Measurements from ENCODE around the gene SCRG1.
A peak's percentile ranks its signal among the peaks of the same experiment; 100 is the strongest.

SCRG1 gene

GRCh38 chr4:173367285-173367684, 31.6 kb downstream of the SCRG1 start:
- intact Hi-C loops (cut with DNase I): no loop called here
- no peak for DNase-seq

GRCh38 chr4:173365359-173365996, 33.4 kb downstream of the SCRG1 start:
- intact Hi-C loops (cut with DNase I): no loop called here
- DNase-seq: no peak

GRCh38 chr4:173362666-173363065, 36.2 kb downstream of the SCRG1 start:
- no peak for DNase-seq
- intact Hi-C loops (cut with DNase I): no loop called here

GRCh38 chr4:173360587-173361221, 38.2 kb downstream of the SCRG1 start:
- no peak for DNase-seq
- intact Hi-C loops (cut with DNase I): no loop called here

- intact Hi-C loops (cut with DNase I): no loop called here
- DNase-seq: no peak
These were observed 41.0 kb downstream of the SCRG1 start for GRCh38 chr4:173357939-173358338.

GRCh38 chr4:173347467-173347866, 51.4 kb downstream of the SCRG1 start:
- intact Hi-C loops (cut with DNase I): no loop called here
- no peak for DNase-seq

- intact Hi-C loops (cut with DNase I): no loop called here
- no peak for DNase-seq
These were observed 52.8 kb downstream of the SCRG1 start for GRCh38 chr4:173346074-173346473.

- intact Hi-C loops (cut with DNase I): no loop called here
- DNase-seq: no peak
These were observed 53.3 kb downstream of the SCRG1 start for GRCh38 chr4:173345648-173346047.

GRCh38 chr4:173343832-173344397, 55.0 kb downstream of the SCRG1 start:
- no peak for DNase-seq
- intact Hi-C loops (cut with DNase I): no loop called here

GRCh38 chr4:173337463-173337862, 61.5 kb downstream of the SCRG1 start:
- DNase-seq: no peak
- intact Hi-C loops (cut with DNase I): no loop called here

- peak in 9 of 10 donors; percentile 18 to 91 (median 31) for DNase-seq
- intact Hi-C loops (cut with DNase I): loop anchor here (1.0 kb wide), 1 partner anchor 35 kb away; the partner anchor contains the start of gene SAP30
These were observed 63.8 kb downstream of the SCRG1 start for GRCh38 chr4:173334891-173335752.

Data from posterior cingulate gyrus (tissue), 11 donors.